Posterior cingulate gyrus (tissue), 11 donors: ENCODE measurements around the gene LZIC.

Experiments used
- DNase-seq, 10 donors: peaks; one replicate each; pipeline versions ENCODE4 v3.0.0 to v3.0.0-alpha.2; 2020 to 2021; ENCODE audit warnings: mixed read lengths in 3 of 10
- intact Hi-C: fragments of 100-400 bp; cut with DNase I; formaldehyde crosslinking; loops from one replicate; pipeline ENCODE4 v1.15.1; 2023

The LZIC gene

DNA sequence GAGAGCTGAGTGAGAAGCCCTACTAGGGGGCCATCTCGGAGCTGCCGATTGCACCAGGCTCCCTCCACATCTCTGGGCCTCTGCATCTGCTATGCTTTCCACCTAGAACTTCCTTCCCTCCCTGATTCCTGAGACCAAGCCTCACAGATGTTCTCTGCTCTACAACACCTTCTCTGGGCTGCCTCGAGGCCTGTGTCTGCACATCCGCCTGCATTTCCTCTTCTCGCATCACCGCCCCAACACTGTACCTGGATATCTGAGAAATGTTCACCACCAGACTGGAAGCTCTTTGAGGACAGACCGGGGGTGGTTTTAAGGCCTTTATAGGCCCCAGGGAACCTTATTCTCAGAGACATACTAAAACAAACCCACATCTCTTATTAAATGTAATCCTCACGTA is 53.8 kb downstream of the LZIC start:
- intact Hi-C loops, result no loop called here
- peak in 2 of 10 donors; percentile 22 to 58 for DNase-seq

GRCh38 chr1:9888886-9889285 is 54.3 kb downstream of the LZIC start:
- intact Hi-C loops, result no loop called here
- peak in 1 of 10 donors; percentile 80 for DNase-seq

- no peak for DNase-seq
- intact Hi-C loops, result no loop called here
Measured at GRCh38 chr1:9887070-9887469, 56.1 kb downstream of the LZIC start.

- intact Hi-C loops, result no loop called here
- peak in 1 of 10 donors; percentile 77 for DNase-seq
Measured at GRCh38 chr1:9886092-9886742, 57.0 kb downstream of the LZIC start.

- intact Hi-C loops, result no loop called here
- DNase-seq, result peak in 1 of 10 donors; percentile 81
Measured at GRCh38 chr1:9884805-9885204, 58.4 kb downstream of the LZIC start.

DNA sequence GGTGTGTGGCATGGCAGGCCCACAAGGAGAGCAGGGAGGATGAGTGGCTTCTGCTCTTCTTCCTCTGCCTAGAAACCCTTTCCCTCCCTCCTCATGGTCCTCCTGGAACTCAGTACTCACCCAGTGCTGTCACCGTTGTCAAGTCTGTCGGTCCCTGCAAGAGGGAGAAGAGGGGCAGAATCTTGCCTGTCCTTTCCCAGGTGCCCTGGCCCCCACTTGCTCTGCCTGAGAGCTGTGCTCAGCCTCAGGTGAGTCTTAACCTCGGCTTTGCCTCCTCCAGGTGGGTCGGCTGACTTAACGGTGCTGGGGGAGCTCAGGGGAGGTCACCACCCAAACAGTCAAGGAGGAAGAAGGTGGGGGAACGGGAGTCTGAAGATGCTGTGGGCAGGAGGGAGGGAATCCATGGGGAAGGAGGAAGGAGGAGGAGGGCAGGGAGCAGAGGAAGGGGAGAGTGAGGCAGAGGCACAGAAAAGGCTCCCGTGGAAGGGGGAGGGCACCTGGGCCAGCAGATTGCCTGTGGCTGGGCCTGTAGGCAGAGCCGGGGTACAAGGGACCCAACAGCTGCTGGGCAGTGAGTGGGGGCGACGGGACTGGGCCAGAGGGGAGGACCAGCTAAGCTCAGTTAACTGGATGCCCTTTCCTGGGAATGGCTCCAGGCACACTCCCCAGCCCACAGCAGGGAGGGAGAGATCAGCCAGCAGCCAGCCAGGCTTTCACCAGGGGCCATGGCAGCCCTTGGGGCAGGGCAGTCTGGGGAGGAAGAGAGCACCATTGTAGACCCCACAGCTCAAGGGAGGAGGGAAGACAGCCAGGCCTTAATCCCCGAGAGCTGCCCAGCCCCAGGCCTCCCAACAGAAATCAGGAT is 59.4 kb downstream of the LZIC start:
- DNase-seq, result peak in 6 of 10 donors; percentile 36 to 89 (median 46)
- intact Hi-C loops, result no loop called here

- DNase-seq, result peak in 1 of 10 donors; percentile 75
- intact Hi-C loops, result no loop called here
Measured at GRCh38 chr1:9882945-9883303, 60.3 kb downstream of the LZIC start.

- DNase-seq, result peak in 3 of 10 donors; percentile 36 to 78 (median 47)
- intact Hi-C loops, result no loop called here
Measured at GRCh38 chr1:9882296-9882944, 60.8 kb downstream of the LZIC start.

GRCh38 chr1:9881838-9882249 is 61.3 kb downstream of the LZIC start:
- intact Hi-C loops, result no loop called here
- peak in 2 of 10 donors; percentile 3 to 13 for DNase-seq
